ENCODE data around the gene MAPKAPK5. TPM values are rescaled to one million over a fixed set of nuclear protein-coding genes. Genes with fewer than 3 reads are reported as not detected.

MAPKAPK5 gene
- total RNA-seq, result 100 to 1,000 TPM in 2 of 4 donors, 10 to 100 TPM in 2; 73.5 to 768 (median 90.1) TPM

- intact Hi-C loops (cut with DNase I; ENCODE audit: low total_unique reads), result no loop called here
- Histone ChIP-seq H3K36me3 (peaks cover 0 to 8% (median 2%) of the 10 kb centered on the region in 4 donors), H3K4me3 (peak within 1 kb of the TSS; percentile 83 to 97 (median 91)), H3K4me1 (peaks cover 27 to 42% (median 35%) of the 10 kb centered on the region in 4 donors), H3K27ac (peak within 1 kb of the TSS; percentile 95 to 97 (median 96)), H3K27me3 (no peaks in the 10 kb centered on the region), H3K9me3 (no peaks in the 10 kb centered on the region)
- in situ Hi-C loops (cut with MboI; ENCODE audit: low pct_ligation_motif_present in 1 of 4, low pct_unique_long_range_greater_than_20kb in 1 of 4, low sequenced_read_pairs in 3 of 4), result no loop called here
- WGBS, 2 donors (ENCODE audit: low coverage in 1 of 2), result 1% methylated on average over 50 of the region's 84 CpGs; no CpG with 5 or more reads in 1 of the 2 donors
- peak; percentile 96 for DNase-seq
- peak; percentile 91 for TF ChIP-seq POLR2A (IDR thresholded peaks at IDR 0.05)
- TF ChIP-seq EP300 (IDR thresholded peaks at IDR 0.05; ENCODE audit: low read depth), result no peak
- peak; percentile 95 to 98 (median 97) for TF ChIP-seq POLR2AphosphoS5 (IDR thresholded peaks at IDR 0.05)
- TF ChIP-seq, protein P1, sequence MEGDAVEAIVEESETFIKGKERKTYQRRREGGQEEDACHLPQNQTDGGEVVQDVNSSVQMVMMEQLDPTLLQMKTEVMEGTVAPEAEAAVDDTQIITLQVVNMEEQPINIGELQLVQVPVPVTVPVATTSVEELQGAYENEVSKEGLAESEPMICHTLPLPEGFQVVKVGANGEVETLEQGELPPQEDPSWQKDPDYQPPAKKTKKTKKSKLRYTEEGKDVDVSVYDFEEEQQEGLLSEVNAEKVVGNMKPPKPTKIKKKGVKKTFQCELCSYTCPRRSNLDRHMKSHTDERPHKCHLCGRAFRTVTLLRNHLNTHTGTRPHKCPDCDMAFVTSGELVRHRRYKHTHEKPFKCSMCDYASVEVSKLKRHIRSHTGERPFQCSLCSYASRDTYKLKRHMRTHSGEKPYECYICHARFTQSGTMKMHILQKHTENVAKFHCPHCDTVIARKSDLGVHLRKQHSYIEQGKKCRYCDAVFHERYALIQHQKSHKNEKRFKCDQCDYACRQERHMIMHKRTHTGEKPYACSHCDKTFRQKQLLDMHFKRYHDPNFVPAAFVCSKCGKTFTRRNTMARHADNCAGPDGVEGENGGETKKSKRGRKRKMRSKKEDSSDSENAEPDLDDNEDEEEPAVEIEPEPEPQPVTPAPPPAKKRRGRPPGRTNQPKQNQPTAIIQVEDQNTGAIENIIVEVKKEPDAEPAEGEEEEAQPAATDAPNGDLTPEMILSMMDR (IDR thresholded peaks at IDR 0.05), result no peak
Observed at GRCh38 chr12:111841750-111842555, at the start of gene MAPKAPK5. MAPKAPK5 (plus strand) TSS chr12:111842228; CDS start chr12:111842734, 506 bp downstream.

- H3K4me3 ChIP-seq, result no peak overlapping the region
Observed at GRCh38 chr12:111792856-111793235, 49.2 kb upstream of the MAPKAPK5 start.

DNA sequence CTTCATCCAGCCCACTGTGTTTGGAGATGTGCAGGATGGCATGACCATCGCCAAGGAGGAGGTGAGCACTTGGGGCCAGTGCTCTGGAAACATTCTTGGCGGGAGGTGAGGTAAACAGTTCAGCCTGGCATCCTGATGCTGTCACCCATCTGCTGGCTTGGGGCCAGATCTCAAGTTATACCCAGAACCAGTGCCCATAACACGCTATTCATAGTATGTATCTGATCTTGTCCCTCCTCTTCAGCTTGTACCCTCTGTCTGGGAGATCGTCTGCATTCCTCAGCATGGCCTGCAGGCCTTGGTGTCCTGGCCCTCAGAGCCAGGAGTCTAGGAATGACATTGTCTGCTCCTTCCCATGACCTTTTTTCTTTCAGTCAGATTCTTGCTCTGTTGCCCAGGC lies 43.8 kb upstream of the MAPKAPK5 start:
- TF ChIP-seq EP300 (IDR thresholded peaks at IDR 0.05; ENCODE audit: low read depth) (no peak), POLR2A (IDR thresholded peaks at IDR 0.05) (no peak)
- TF ChIP-seq, protein P1 (IDR thresholded peaks at IDR 0.05), result no peak
- H3K36me3 ChIP-seq, result peaks cover 0 to 85% (median 41%) of the 10 kb centered on the region in 4 donors
- in situ Hi-C loops (cut with MboI; ENCODE audit: low pct_ligation_motif_present in 1 of 4, low pct_unique_long_range_greater_than_20kb in 1 of 4, low sequenced_read_pairs in 3 of 4) (no loop called here), intact Hi-C loops (cut with DNase I; ENCODE audit: low total_unique reads) (no loop called here)
- H3K27ac ChIP-seq, result no peak overlapping the region
- WGBS, 2 donors (ENCODE audit: low coverage in 1 of 2), result 82% methylated on average over 4 of the region's 4 CpGs; no CpG with 5 or more reads in 1 of the 2 donors
- H3K9me3 ChIP-seq, result no peaks in the 10 kb centered on the region
- no peaks in the 10 kb centered on the region for H3K27me3 ChIP-seq
- H3K4me3 ChIP-seq, result no peak overlapping the region
- no peaks in the 10 kb centered on the region for H3K4me1 ChIP-seq
- no peak for DNase-seq

More at GRCh38 chr12:111792856-111793235, 49.2 kb upstream of the MAPKAPK5 start:
- no peak for DNase-seq
- Histone ChIP-seq H3K27ac (peak overlapping the region in 3 of 4 donors; percentile 51 to 67 (median 52)), H3K4me1 (peaks cover 0 to 15% (median 7%) of the 10 kb centered on the region in 4 donors), H3K9me3 (no peaks in the 10 kb centered on the region), H3K36me3 (peaks cover 0 to 76% (median 34%) of the 10 kb centered on the region in 4 donors), H3K27me3 (no peaks in the 10 kb centered on the region)
- WGBS, 2 donors (ENCODE audit: low coverage in 1 of 2), result 75 to 93% methylated on average over 3 of the region's 3 CpGs
- in situ Hi-C loops (cut with MboI; ENCODE audit: low pct_ligation_motif_present in 1 of 4, low pct_unique_long_range_greater_than_20kb in 1 of 4, low sequenced_read_pairs in 3 of 4), result no loop called here
- intact Hi-C loops (cut with DNase I; ENCODE audit: low total_unique reads), result no loop called here
- no peak for TF ChIP-seq POLR2A (IDR thresholded peaks at IDR 0.05)
- no peak for TF ChIP-seq POLR2AphosphoS5 (IDR thresholded peaks at IDR 0.05)
- no peak for TF ChIP-seq EP300 (IDR thresholded peaks at IDR 0.05; ENCODE audit: low read depth)
- TF ChIP-seq, protein P1 (IDR thresholded peaks at IDR 0.05), result no peak

DNA sequence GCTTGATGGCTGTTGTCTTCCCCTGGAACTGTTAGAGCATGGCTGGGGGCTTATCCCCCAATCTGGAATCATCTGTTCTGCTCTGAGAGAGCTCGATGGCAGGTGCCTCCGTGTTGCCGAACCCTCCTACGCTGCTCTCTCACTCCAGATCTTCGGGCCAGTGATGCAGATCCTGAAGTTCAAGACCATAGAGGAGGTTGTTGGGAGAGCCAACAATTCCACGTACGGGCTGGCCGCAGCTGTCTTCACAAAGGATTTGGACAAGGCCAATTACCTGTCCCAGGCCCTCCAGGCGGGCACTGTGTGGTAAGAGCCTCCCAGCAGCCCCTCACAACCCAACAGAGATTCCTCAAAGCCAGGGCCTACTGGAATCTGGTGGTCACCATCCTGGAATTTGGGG lies 42.3 kb upstream of the MAPKAPK5 start:
- peaks cover 0 to 82% (median 41%) of the 10 kb centered on the region in 4 donors for H3K36me3 ChIP-seq
- no peak for TF ChIP-seq POLR2AphosphoS5 (IDR thresholded peaks at IDR 0.05)
- TF ChIP-seq, protein P1 (IDR thresholded peaks at IDR 0.05), result no peak
- TF ChIP-seq EP300 (IDR thresholded peaks at IDR 0.05; ENCODE audit: low read depth), result no peak

More for the DNA sequence above, 42.3 kb upstream of the MAPKAPK5 start:
- intact Hi-C loops (cut with DNase I; ENCODE audit: low total_unique reads) (no loop called here), in situ Hi-C loops (cut with MboI; ENCODE audit: low pct_ligation_motif_present in 1 of 4, low pct_unique_long_range_greater_than_20kb in 1 of 4, low sequenced_read_pairs in 3 of 4) (loop anchor here in 3 of 4 donors (10.0 kb wide), 1 partner anchor 45 kb away; no protein-coding TSS in a partner anchor)
- no peaks in the 10 kb centered on the region for H3K9me3 ChIP-seq
- no peak overlapping the region for H3K27ac ChIP-seq
- H3K27me3 ChIP-seq, result no peaks in the 10 kb centered on the region
- DNase-seq, result no peak
- WGBS, 2 donors (ENCODE audit: low coverage in 1 of 2), result 96% methylated on average over 9 of the region's 9 CpGs; no CpG with 5 or more reads in 1 of the 2 donors
- H3K4me1 ChIP-seq, result no peaks in the 10 kb centered on the region
- H3K4me3 ChIP-seq, result no peak overlapping the region

Data from transverse colon (tissue), 4 donors.